ENCODE results near the gene CKAP4. TPM values are rescaled to one million over a fixed set of nuclear protein-coding genes. Genes with fewer than 3 reads are reported as not detected.

Gene CKAP4
- total and polyA plus RNA-seq, 2 donors (not counting 3 experiments of a cell fraction or from before 2014, with no cell fraction given), result 117 to 223 TPM

DNA sequence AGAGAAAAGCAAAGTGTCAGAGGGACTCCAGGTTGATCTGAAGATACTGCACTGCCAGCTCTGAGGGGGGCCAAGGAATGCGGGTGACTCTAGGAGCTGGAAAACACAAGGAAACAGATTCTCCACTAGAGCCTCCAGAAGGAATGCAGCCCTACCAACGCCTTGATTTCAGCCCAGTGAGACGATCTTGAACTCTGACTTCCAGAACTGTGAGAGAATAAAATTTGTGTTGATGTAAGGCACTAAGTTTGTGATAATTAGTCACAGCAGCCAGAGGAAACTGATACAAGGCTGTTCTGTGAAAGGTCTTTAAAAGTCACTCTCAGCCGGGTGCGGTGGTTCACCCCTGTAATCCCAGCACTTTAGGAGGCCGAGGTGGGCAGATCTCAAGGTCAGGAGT lies 34.2 kb downstream of the CKAP4 start:
- dilution Hi-C loops (cut with MboI; ENCODE audit: extremely low pct_ligation_motif_present, low sequenced_read_pairs) (no loop called here), intact Hi-C loops (cut with micrococcal nuclease) (no loop called here)
- Histone ChIP-seq H3K9ac (replicated peaks; ENCODE audit: extremely low read depth, insufficient read depth, low read length) (no peak overlapping the region), H3K9me3 (replicated peaks; ENCODE audit: control insufficient read depth, insufficient read depth, low read length) (no peaks in the 10 kb centered on the region), H3K4me2 (ENCODE audit: insufficient read depth, low read length) (no peak overlapping the region), H3K27me3 (ENCODE audit: control insufficient read depth in 2 of 2, insufficient read depth in 2 of 2, low read length in 2 of 2) (peaks cover 15 to 29% of the 10 kb centered on the region in 2 experiments), H4K20me1 (replicated peaks; ENCODE audit: control insufficient read depth, extremely low read depth, insufficient read depth, low read length) (no peaks in the 10 kb centered on the region), H3K4me3 (replicated peaks in 1 of 3; ENCODE audit: insufficient read depth in 1 of 3, low read depth in 1 of 3, low read length in 3 of 3) (no peak overlapping the region), H2AFZ (ENCODE audit: low read depth, low read length) (no peak overlapping the region), H3K27ac (ENCODE audit: insufficient read depth, low read depth, low read length) (no peak overlapping the region), H3K79me2 (ENCODE audit: control insufficient read depth, insufficient read depth, low read length) (no peaks in the 10 kb centered on the region), H3K36me3 (ENCODE audit: control insufficient read depth in 2 of 2, extremely low read depth in 1 of 2, insufficient read depth in 2 of 2, low read length in 2 of 2) (no peaks in the 10 kb centered on the region), H3K4me1 (ENCODE audit: control insufficient read depth, extremely low read depth, insufficient read depth, low read length) (no peaks in the 10 kb centered on the region), H3K9me1 (replicated peaks; ENCODE audit: control insufficient read depth, extremely low read depth, insufficient read depth, low read length) (no peaks in the 10 kb centered on the region)
- FAIRE-seq (peak; percentile 46), DNase-seq (ENCODE audit: low read depth, low spot score) (peak; percentile 40)
- POLR2A ChIA-PET, result no interaction called here
- CTCF ChIA-PET, result interaction anchor here (1.3 kb wide), 1 partner anchor 10 kb away, joined by 3 read pairs; no protein-coding TSS in a partner anchor
- no TSS peak for BruUV-seq (replicated peaks)
- TF ChIP-seq MYC (IDR thresholded peaks at IDR 0.05; ENCODE audit: low read depth, low read length) (no peak), POLR2AphosphoS5 (IDR thresholded peaks at IDR 0.05; ENCODE audit: insufficient read depth, low read depth, low read length) (no peak), FOS (IDR thresholded peaks at IDR 0.05; ENCODE audit: borderline replicate concordance, insufficient read depth, low read length) (no peak), GATA2 (IDR thresholded peaks at IDR 0.05; ENCODE audit: insufficient read depth, insufficient read length, low read depth, low read length) (no peak), MAX (IDR thresholded peaks at IDR 0.05; ENCODE audit: insufficient read depth, insufficient read length) (no peak), JUN (IDR thresholded peaks at IDR 0.05; ENCODE audit: borderline replicate concordance, insufficient read depth, insufficient read length, low read depth) (no peak), CTCF (IDR thresholded peaks at IDR 0.05; ENCODE audit: extremely low read depth in 1 of 2, insufficient read depth in 1 of 2, low read depth in 1 of 2, low read length in 2 of 2) (no peak), EZH2 (IDR thresholded peaks at IDR 0.05; ENCODE audit: borderline replicate concordance, low read depth, low read length, severe bottlenecking) (no peak), POLR2A (IDR thresholded peaks at IDR 0.05; ENCODE audit: low read depth, low read length) (no peak)

Data from endothelial cell of umbilical vein (primary cell).